Measurements from ENCODE around the gene NUB1.

Gene NUB1

DNA sequence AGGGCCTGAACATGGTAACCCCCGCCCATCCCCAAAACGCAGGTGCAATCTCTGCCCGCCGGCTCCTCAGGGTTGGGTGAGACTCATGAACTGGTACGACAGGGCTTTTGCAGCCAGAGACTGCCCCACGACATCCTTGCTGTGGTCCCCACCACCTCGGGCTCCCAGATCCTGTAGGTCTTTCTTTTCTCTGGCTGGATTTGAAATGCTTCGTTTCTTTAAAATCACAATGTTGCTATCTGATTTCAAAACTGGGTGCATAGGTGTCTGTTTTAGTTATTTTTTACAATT is 46.3 kb downstream of the NUB1 start:
- no peak for DNase-seq (ENCODE audit: extremely low read depth in 1 of 2, low read depth in 1 of 2)

- no peak for DNase-seq (ENCODE audit: extremely low read depth in 1 of 2, low read depth in 1 of 2)
Measured at GRCh38 chr7:151388430-151388829, 46.8 kb downstream of the NUB1 start.

GRCh38 chr7:151389096-151389767 is 47.6 kb downstream of the NUB1 start:
- DNase-seq (ENCODE audit: extremely low read depth in 1 of 2, low read depth in 1 of 2): no peak

DNA sequence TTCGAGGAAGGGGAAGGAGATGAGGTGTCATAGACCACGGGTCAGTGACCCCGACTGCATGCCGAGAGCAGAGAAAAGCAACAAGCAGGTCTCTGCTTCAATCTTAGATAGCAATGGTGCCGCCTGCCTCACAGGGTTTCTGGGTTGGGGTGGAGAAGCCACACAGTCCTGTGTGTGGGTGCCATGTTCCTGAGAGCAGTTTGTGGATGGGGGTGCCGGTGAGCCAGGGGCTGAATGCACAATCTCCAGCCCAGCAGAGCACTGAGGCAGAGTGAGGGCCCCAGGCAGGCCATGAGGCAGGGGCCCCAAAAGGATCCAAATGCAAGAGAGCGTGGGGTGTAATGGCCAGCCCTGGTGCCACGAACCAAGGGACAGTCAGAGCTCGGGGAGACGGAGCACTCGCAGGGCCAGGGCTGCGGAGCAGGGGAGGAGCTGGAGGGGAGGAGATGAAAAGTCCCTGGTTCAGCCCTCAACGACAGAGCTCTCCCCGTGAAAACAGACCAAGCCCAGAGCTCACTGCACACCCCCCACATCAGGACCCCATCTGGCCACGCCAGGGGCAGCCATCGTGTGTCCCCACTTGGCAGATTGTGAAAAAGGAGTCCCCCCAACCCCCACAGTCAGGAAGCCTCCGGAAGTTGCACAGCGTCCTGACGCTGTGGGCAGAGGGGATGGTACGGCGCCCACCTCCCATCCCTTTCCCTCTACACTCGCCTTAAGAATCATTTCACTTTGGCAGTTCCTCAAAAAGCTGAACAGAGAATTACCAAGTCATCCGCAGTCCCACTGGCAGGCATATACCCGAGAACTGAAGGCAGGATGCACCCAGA is 48.4 kb downstream of the NUB1 start:
- DNase-seq (ENCODE audit: extremely low read depth in 1 of 2, low read depth in 1 of 2): no peak

GRCh38 chr7:151390598-151391357 is 49.2 kb downstream of the NUB1 start:
- DNase-seq (ENCODE audit: extremely low read depth in 1 of 2, low read depth in 1 of 2): no peak

GRCh38 chr7:151391358-151391730 is 49.7 kb downstream of the NUB1 start:
- DNase-seq (ENCODE audit: extremely low read depth in 1 of 2, low read depth in 1 of 2): no peak

- DNase-seq (ENCODE audit: extremely low read depth in 1 of 2, low read depth in 1 of 2): no peak
Measured at GRCh38 chr7:151392002-151392401, 50.4 kb downstream of the NUB1 start.

DNA sequence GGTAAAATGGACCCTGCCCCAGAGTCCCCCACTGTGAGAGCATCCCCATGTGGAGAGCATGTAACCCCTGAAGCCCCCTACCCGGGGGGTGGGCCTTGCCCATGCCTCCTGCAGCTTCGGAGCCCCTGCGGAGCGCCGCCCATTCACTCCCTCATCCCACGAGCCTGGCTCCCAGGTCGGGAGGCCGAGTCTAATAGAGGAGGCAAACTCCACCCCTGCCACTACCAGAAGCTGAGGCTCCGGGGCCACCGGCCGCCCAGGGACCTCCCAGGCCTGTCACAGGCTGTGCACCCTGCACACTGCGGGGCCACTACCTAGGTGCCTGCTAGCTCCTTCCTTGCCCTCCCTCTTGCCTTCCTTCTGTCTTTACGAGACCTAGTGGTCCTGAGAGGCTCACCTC is 50.8 kb downstream of the NUB1 start:
- no peak for DNase-seq (ENCODE audit: extremely low read depth in 1 of 2, low read depth in 1 of 2)

- no peak for DNase-seq (ENCODE audit: extremely low read depth in 1 of 2, low read depth in 1 of 2)
Measured at GRCh38 chr7:151393031-151393977, 51.7 kb downstream of the NUB1 start.

- DNase-seq (ENCODE audit: extremely low read depth in 1 of 2, low read depth in 1 of 2): no peak
Measured at GRCh38 chr7:151394076-151395035, 52.7 kb downstream of the NUB1 start.

DNA sequence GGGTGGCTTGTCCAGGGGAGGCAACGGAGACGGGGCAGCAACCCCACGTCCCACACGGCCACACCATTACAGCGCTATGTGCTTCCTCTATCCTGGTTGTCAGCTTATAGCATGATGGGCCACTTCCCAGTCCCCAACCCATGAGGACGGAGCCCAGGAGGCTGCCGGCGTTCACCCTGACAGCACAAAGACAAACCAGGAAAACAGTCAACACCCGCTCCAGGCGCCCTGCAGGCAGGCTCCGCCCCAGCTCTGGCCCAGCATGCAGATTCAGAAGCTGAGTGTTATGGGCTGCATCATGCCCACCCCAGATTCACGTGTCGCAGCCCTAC is 53.4 kb downstream of the NUB1 start:
- no peak for DNase-seq (ENCODE audit: extremely low read depth in 1 of 2, low read depth in 1 of 2)

DNA sequence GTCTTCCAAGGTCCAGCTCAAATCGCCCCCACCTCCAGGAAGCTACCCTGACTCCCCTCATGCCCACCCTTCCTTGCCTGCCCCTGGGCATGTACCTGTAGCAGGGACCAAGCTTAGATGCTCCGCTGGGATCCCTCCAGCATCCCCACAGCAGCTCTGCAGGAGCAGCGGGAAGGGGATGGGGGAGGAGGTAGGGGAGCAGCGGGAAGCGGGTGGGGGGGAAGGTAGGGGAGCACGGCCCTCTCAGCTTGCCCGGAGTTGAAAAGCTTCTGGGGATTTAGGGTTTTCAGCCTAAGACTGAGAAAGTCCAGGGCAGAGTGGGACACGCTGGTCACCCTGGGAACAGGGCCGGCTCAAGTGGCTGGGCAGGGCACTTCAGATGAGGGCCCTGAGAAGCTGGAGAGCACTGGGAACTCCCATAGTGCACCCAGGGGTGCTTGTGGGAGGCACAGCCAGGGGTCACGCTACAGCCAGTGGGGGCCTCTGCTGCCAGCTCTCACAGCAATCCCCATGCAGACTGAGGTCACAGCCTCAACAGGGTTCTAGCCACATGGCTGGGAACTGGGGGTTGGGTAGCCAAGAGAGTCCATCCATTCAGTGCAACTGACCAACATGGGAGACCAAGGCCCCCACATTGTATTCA is 54.8 kb downstream of the NUB1 start:
- no peak for DNase-seq (ENCODE audit: extremely low read depth in 1 of 2, low read depth in 1 of 2)

DNA sequence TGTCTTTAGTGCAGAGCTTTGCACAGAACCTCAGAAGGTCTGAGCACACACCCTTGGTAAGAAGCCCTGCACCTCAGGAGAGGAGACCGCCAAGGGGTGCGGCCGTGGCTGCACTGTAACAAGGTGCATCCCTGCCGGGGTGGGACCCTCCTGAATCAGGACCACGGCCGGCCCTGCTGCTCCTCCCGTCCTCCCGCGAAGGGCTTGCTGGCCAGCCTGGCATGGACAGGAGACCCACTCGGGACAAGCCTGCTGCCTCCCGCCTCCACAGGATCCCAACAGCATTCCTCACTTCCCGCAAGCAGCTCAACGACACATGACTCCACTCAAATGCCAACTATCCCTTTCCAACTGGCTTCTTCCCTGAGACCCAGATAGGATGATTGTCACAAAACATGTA is 55.4 kb downstream of the NUB1 start:
- no peak for DNase-seq (ENCODE audit: extremely low read depth in 1 of 2, low read depth in 1 of 2)

GRCh38 chr7:151398446-151399304 is 57.1 kb downstream of the NUB1 start:
- DNase-seq (ENCODE audit: extremely low read depth in 1 of 2, low read depth in 1 of 2): no peak

- no peak for DNase-seq (ENCODE audit: extremely low read depth in 1 of 2, low read depth in 1 of 2)
Measured at GRCh38 chr7:151399305-151399601, 57.6 kb downstream of the NUB1 start.

- DNase-seq (ENCODE audit: extremely low read depth in 1 of 2, low read depth in 1 of 2): no peak
Measured at GRCh38 chr7:151399906-151400305, 58.3 kb downstream of the NUB1 start.

DNA sequence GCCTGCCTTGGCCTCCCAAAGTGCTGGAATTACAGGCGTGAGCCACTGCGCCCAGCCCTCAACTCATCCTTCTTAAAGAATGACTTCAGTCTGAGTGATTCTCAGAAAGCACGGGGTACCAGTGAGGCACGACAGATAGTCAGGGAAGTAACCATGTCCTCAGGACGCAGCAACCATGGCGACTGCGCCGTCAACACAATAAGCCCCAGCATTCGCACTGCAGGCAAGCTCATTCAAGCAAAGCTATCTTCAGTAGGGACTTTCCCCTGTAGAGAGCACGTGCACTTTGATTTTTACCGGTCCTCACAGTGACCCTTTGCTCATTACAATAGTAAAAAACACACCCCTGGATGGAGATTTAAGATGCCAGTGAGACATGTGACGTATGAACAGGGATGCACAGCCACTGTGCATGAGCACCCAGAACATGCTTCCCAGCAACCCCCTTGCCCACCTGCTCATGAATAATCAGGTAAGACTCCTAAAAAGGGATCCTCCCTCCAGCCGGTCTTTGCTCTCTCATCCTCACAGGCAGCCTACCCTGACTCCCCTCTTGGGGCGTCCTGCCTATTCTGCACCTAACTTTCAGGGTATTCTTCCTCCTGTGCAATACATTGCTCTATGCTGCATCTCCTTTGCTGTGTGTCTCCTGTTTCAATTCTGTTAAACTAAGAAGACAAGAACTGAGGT is 59.2 kb downstream of the NUB1 start:
- DNase-seq (ENCODE audit: extremely low read depth in 1 of 2, low read depth in 1 of 2): no peak

All from stimulated activated CD8-positive, alpha-beta memory T cell treated with anti-CD3 and anti-CD28 coated beads, Interleukin-7, amount 100 ng/mL, for 48 hours (primary cell).